ENCODE results near the gene CASP7.

Gene CASP7

GRCh38 chr10:113775686-113776294 lies 96.1 kb downstream of the CASP7 start:
- H3K4me3 ChIP-seq (ENCODE audit: low read length) = no peak overlapping the region
- TF ChIP-seq, protein P1, sequence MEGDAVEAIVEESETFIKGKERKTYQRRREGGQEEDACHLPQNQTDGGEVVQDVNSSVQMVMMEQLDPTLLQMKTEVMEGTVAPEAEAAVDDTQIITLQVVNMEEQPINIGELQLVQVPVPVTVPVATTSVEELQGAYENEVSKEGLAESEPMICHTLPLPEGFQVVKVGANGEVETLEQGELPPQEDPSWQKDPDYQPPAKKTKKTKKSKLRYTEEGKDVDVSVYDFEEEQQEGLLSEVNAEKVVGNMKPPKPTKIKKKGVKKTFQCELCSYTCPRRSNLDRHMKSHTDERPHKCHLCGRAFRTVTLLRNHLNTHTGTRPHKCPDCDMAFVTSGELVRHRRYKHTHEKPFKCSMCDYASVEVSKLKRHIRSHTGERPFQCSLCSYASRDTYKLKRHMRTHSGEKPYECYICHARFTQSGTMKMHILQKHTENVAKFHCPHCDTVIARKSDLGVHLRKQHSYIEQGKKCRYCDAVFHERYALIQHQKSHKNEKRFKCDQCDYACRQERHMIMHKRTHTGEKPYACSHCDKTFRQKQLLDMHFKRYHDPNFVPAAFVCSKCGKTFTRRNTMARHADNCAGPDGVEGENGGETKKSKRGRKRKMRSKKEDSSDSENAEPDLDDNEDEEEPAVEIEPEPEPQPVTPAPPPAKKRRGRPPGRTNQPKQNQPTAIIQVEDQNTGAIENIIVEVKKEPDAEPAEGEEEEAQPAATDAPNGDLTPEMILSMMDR (IDR thresholded peaks at IDR 0.05; ENCODE audit: insufficient read depth, low read depth, low read length, missing control alignments) = no peak
- DNase-seq (ENCODE audit: low read depth) = no peak

GRCh38 chr10:113776553-113776952 lies 96.8 kb downstream of the CASP7 start:
- no peak for DNase-seq (ENCODE audit: low read depth)
- TF ChIP-seq, protein P1 (IDR thresholded peaks at IDR 0.05; ENCODE audit: insufficient read depth, low read depth, low read length, missing control alignments) = no peak
- no peak overlapping the region for H3K4me3 ChIP-seq (ENCODE audit: low read length)
